ENCODE data around the gene CMTM2.
A peak's percentile ranks its signal among the peaks of the same experiment; 100 is the strongest.
"Not testable (repeated sequence)": the region's sequence is repeated elsewhere in the genome, so short reads cannot be mapped to it uniquely, and the experiment has no call there.

CMTM2 gene

GRCh38 chr16:66553223-66553622, 26.0 kb upstream of the CMTM2 start:
- no peak for DNase-seq (ENCODE audit: low read depth)

GRCh38 chr16:66554021-66554420, 25.2 kb upstream of the CMTM2 start:
- DNase-seq (ENCODE audit: low read depth) = no peak

DNA sequence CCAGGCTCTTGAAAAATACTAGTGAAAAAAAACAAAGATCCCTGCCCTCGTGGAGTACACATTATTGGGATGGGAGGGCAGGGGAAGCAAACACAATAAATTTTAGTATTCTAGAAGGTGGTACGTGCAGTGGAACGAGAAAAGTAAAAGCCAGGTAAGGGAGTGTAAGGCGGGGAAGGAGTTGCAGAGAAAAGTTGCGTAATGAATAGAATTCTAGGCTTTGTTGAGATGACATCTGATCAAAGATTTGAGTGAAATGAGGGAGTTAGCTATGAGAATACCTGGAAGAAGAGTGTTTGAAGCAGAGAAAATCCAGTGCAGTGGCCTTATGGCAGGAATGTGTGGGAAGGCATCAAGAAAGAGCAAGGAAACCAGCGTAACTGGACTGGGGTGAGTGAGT, 24.8 kb upstream of the CMTM2 start:
- no peak for DNase-seq (ENCODE audit: low read depth)

GRCh38 chr16:66560107-66560506, 19.2 kb upstream of the CMTM2 start:
- no peak for DNase-seq (ENCODE audit: low read depth)

- no peak for DNase-seq (ENCODE audit: low read depth)
These were observed 17.7 kb upstream of the CMTM2 start for GRCh38 chr16:66561381-66562080.

GRCh38 chr16:66562409-66562808, 16.9 kb upstream of the CMTM2 start:
- no peak for DNase-seq (ENCODE audit: low read depth)

DNA sequence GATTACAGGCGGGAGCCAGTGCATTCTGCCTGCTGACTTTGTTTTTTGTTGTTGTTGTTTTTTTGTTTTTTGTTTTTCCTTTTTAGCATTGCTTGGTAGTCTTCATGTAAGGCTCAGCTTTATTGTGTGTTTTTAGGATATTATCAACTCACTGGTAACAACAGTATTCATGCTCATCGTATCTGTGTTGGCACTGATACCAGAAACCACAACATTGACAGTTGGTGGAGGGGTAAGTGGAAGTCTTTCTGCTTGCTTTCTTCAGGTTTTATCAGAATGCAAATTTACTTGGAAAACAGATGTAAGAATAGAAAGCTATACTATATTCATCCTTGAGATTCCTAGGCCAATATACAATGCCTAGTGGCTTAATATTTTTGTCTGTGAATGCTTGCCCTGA, 16.3 kb upstream of the CMTM2 start:
- no peak for DNase-seq (ENCODE audit: low read depth)

GRCh38 chr16:66563574-66564334, 15.5 kb upstream of the CMTM2 start:
- DNase-seq (ENCODE audit: low read depth) = no peak

DNA sequence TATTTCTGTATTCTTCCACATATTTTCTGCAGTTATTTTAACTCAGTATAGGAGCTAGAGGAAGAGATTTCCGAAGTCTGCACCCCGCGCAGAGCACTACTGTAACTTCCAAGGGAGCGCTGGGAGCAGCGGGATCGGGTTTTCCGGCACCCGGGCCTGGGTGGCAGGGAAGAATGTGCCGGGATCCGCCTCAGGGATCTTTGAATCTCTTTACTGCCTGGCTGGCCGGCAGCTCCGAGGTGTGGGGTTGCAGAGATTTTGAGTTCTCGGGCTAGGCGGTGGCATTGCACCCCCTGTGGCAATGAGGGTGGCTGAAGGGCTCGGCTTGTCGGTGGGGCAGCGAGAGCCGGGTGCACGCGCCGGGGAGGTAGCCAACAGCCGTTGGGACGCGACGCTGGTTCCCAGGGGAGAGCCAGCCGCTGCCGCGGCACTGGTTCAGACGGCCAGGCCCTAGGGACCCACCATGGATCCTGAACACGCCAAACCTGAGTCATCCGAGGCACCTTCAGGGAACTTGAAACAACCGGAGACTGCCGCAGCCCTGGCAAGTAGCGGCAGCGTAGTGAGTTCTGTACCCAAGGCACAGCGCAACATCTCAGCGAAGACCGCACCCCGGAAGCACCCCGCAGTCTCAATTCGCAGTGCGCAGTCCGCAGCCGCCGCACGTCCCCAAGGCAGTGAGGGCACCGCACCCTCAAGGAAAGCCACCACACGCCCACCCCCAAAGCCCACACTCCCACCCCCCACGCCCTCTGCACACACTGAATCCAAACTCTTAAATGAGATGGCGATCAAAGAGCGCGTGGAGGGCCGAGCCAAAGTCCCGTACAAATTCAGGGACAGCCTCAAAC, 13.0 kb upstream of the CMTM2 start, which contains the start of gene CMTM1:
CMTM1 (plus strand) TSS at position 389 of the 851 bp plus-strand sequence; CDS start at position 464, 75 bp downstream.
- DNase-seq (ENCODE audit: low read depth) = no peak

DNA sequence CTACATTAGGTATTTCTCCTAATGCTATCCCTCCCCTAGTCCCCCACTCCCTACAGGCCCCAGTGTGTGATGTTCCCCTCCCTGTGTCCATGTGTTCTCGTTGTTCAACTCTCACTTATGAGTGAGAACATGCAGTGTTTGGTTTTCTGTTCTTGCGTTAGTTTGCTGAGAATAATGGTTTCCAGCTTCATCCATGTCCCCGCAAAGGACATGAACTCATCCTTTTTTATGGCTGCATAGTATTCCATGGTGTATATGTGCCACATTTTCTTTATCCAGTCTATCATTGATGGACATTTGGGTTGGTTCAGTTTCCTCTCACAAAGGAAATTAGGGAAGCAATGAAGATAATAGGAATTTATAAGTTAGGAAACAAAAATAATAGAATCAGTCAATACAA, 12.0 kb upstream of the CMTM2 start:
- not testable (repeated sequence) for DNase-seq (ENCODE audit: low read depth)

- no peak for DNase-seq (ENCODE audit: low read depth)
These were observed 10.9 kb upstream of the CMTM2 start for GRCh38 chr16:66568355-66568754.

GRCh38 chr16:66569131-66569530, 10.1 kb upstream of the CMTM2 start:
- peak; percentile 57 for DNase-seq (ENCODE audit: low read depth)

DNA sequence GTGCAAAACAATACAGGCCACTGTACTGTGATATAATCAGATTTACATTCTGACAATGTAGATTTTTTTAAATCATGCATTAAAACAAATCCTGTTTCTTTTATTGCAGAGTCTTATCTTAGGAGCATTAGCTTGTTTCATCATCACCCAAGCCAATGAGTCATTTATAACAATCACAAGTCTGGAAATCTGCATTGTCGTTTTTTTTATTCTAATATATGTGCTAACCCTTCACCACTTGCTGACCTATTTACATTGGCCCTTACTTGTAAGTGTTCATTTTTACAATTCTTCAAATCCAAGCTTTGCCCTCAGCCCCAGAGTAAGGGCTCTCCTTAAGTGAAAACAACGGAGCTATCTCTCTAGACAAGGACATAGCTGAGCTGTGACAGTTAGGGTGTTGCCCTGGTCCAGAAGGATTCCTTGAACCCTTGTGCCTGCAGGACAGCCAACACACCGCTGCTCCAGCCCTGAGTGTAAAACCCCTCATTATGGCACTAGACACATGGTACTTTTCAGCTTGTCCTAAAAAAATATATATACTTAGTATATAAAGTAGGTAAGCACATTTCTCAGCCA, 9.3 kb upstream of the CMTM2 start:
- DNase-seq (ENCODE audit: low read depth) = peak; percentile 16

- no peak for DNase-seq (ENCODE audit: low read depth)
These were observed 6.9 kb upstream of the CMTM2 start for GRCh38 chr16:66572356-66572755.

DNA sequence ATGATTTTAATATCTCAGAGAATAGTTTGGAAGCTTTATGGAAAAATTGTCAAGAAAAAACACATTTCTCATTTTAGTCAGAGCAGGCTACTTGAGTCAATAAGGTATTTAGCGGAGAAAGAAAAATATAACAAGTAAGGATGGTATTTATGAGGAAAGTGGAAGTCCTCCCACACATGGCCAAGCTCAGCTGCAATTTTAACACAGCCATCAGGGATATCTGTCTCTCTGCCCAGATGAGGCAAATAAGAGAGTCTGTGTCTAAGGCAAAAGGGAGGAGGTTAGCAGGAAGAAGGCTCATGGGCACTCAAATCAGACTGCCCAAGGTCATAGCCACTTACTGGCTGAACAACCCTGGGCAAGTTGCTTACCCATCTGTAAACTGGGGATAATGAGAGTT, 5.2 kb upstream of the CMTM2 start:
- no peak for DNase-seq (ENCODE audit: low read depth)

DNA sequence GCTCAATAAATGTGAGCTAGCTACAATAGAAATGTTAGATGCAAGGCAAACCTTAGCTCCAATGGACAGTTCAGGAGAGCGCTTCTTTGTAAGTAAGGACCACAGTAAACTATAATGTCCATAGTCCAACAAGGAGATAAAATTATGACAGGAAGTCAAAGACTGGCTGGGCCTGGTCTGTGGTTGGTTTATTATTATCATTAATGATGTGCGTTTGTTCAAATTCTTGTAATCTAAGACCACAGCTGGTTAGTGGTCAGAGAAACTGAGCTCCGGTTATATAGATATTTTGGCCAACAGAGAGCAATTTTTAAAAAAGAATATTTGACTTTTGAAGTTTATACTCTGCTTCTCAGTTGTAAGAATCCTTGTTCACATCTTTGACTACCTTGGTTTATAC, 4.7 kb upstream of the CMTM2 start:
- no peak for DNase-seq (ENCODE audit: low read depth)

GRCh38 chr16:66575060-66575459, 4.2 kb upstream of the CMTM2 start:
- DNase-seq (ENCODE audit: low read depth) = no peak

- DNase-seq (ENCODE audit: low read depth) = no peak
These were observed 3.0 kb upstream of the CMTM2 start for GRCh38 chr16:66576296-66576695.

DNA sequence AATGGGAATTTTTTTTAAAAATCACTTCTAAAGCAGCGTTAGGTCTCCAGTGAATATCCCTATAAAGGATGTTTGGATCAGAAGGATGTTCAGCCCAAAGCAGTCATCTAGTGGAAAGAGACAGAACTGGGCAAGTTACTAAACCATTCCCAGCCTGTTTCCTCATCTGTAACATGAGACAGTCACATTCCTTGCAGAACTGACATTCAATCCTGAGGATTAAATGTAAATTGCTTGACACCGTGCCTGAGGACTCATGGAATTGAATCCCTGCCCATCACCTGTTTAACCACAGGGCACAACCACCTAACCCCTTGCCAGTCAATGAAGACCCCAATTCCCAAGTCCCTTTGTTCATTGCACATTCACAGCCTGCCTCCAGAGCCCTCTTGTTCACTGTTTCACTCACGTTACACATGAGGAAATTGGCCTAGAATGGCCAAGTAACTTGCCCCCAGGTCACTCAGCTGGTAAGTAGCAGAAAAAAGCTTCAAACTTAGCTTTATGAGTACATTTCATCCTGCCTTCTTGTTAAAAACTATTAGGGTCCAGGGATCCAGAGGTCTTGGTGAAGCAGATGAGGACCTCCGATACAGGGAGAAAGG, 1.4 kb downstream of the CMTM2 start:
- DNase-seq (ENCODE audit: low read depth) = peak; percentile 81

GRCh38 chr16:66581246-66581952, 2.1 kb downstream of the CMTM2 start:
- DNase-seq (ENCODE audit: low read depth) = no peak
